ENCODE measurements around the gene SCFD2.

Gene SCFD2

DNA sequence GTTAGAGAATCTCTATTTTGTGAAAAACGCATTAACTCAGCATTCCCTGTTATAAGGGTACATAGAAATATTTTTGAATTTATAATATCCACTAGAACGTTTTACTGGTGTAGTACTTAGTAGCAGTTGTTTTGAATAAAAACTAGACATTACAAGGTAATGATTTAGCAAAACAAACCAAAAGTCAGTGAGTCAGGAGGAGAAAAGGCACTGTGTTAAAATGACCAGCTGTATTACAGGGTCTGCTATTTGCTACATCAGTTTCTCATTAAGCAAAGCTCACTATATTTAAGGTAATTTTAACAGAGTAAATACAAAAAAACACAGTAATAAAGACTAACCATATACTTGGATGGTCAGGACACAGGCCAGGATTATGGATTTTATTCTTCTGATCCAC, 351.0 kb downstream of the SCFD2 start:
- DNase-seq (ENCODE audit: extremely low spot score) = no peak
- POLR2A ChIA-PET = interaction anchor here (1.0 kb wide), 1 partner anchor 293 kb away, joined by 3 read pairs; no protein-coding TSS in a partner anchor
- TF ChIP-seq FOXA1 (IDR thresholded peaks at IDR 0.05) = no peak
- TF ChIP-seq, protein P1, sequence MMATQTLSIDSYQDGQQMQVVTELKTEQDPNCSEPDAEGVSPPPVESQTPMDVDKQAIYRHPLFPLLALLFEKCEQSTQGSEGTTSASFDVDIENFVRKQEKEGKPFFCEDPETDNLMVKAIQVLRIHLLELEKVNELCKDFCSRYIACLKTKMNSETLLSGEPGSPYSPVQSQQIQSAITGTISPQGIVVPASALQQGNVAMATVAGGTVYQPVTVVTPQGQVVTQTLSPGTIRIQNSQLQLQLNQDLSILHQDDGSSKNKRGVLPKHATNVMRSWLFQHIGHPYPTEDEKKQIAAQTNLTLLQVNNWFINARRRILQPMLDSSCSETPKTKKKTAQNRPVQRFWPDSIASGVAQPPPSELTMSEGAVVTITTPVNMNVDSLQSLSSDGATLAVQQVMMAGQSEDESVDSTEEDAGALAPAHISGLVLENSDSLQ (IDR thresholded peaks at IDR 0.05) = no peak
- no peak for TF ChIP-seq SP1 (IDR thresholded peaks at IDR 0.05)
- TF ChIP-seq FOXM1 (IDR thresholded peaks at IDR 0.05; ENCODE audit: borderline replicate concordance) = no peak
- no peak for TF ChIP-seq BHLHE40 (IDR thresholded peaks at IDR 0.05; ENCODE audit: borderline replicate concordance)
- no peak for TF ChIP-seq SUZ12 (IDR thresholded peaks at IDR 0.05)
- no peak for TF ChIP-seq ARNT (IDR thresholded peaks at IDR 0.05)
- TF ChIP-seq CTBP1 (IDR thresholded peaks at IDR 0.05; ENCODE audit: borderline replicate concordance) = no peak
- CTCF ChIA-PET = interaction anchor here (0.6 to 1.7 kb wide), 5 partner anchors 14 to 1219 kb away, joined by 3 to 8 read pairs (median 3); no protein-coding TSS in a partner anchor

DNA sequence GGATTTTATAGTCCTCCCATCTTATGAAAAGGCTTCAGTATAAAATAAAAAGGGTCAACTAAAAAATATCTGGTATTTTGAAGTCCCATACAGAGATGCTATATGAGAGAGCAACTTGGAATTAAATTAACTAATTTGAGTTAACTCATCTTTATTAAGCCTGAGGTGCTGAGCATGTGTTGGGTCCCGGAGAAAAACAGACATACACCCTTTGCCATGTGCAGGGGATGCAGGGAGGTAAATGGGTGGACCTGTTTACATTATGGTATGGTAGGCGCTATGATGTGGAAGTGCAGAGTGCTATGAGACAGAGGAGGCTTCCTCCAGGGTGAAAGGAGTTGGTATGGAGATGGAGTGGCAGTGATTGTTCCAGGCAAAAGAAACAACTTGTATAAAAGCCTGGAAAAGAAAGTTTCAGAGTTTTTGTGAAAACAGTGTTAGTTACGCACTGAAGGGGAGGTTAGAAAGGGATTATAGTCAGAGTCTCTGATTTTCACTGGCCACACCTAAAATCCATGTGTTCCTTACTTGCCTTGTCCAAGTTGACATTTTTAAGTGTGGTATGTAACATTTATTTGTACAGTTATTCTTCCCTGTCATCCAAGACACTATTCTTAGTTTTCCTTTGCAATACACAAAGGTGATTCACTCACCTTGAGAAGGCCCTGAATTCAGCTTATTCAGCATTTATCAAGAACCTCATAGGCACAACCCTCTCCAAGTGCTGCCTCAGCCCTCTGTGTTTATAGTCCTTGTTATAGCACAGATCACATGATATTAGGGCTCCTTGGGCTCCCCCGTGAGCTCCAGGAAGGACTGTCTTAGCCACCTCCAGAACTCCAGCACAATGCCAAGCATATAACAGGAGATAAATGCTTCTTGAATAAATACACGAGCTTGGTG, 351.7 kb downstream of the SCFD2 start:
- TF ChIP-seq NFRKB (IDR thresholded peaks at IDR 0.05) = no peak
- no peak for TF ChIP-seq HDGF (IDR thresholded peaks at IDR 0.05; ENCODE audit: borderline replicate concordance)
- TF ChIP-seq, protein P1 (IDR thresholded peaks at IDR 0.05) = no peak
- TF ChIP-seq TARDBP (IDR thresholded peaks at IDR 0.05) = no peak
- DNase-seq (ENCODE audit: extremely low spot score) = no peak
- POLR2A ChIA-PET = interaction anchor here (1.0 kb wide), 1 partner anchor 292 kb away, joined by 3 read pairs; no protein-coding TSS in a partner anchor
- CTCF ChIA-PET = interaction anchor here (0.6 to 1.2 kb wide), 3 partner anchors 732 to 1220 kb away, joined by 3 read pairs; no protein-coding TSS in a partner anchor

DNA sequence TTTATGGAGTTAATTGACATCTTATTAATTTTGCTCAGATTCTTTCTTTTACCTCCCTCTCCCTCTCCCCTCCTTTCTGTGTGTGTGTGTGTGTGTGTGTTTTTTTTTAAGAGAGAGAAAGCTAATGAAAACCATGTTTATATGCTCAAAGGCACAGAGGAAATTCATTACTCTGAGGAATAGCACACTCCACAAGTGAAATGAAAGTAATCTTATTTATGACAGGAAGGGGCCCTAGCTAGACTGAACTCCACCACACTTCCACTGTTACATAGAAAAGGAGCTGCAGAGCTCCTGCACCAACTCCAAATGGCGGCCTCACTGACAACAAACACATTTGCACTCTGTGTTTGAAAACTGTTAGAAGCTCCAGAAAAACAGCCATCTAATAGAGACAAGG, 353.1 kb downstream of the SCFD2 start:
- ChIA-PET POLR2A (no interaction called here), CTCF (interaction anchor here (1.0 kb wide), 2 partner anchors 1220 to 1221 kb away, joined by 4 read pairs; no protein-coding TSS in a partner anchor)
- DNase-seq (ENCODE audit: extremely low spot score) = no peak
- TF ChIP-seq L3MBTL2 (conservative IDR thresholded peaks at IDR 0.05) = no peak
- no peak for TF ChIP-seq TARDBP (IDR thresholded peaks at IDR 0.05)
- no peak for TF ChIP-seq LEF1 (IDR thresholded peaks at IDR 0.05; ENCODE audit: borderline replicate concordance)
- no peak for TF ChIP-seq SP1 (IDR thresholded peaks at IDR 0.05)

DNA sequence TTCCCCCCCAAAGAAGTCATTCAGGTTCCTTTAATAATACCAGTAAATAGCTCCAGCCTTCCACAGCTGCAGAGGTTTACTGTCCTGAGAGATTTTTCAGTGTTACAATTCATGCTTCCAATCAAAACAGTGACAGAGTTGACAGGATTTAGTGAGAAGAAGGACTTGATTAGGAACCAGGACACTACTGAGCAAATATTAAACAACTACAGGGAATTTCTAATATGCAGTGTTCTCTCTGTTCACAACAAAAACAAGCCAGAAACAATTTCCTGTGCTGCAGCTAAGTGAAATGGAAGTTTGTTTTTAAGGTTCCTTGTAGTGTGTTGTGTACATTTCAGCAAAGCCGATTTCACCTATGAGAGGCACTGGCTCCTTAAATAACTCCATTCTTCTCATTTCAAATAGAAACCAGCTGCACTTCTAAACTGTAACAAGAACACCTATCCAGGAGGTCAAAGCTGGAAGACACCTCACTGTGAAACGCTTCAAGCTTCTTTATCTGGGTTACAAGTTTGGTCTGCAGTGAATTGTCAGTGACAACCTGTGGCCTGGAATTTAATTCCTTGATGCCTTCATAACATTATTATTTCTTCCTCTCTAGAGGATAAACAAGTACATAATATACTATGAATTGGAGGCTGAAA, 354.5 kb downstream of the SCFD2 start:
- TF ChIP-seq, protein P1 (IDR thresholded peaks at IDR 0.05) = no peak
- TF ChIP-seq NFRKB (IDR thresholded peaks at IDR 0.05) (no peak), ARNT (IDR thresholded peaks at IDR 0.05) (no peak), SP1 (IDR thresholded peaks at IDR 0.05) (no peak), L3MBTL2 (conservative IDR thresholded peaks at IDR 0.05) (no peak), TARDBP (IDR thresholded peaks at IDR 0.05) (no peak), FOXM1 (IDR thresholded peaks at IDR 0.05; ENCODE audit: borderline replicate concordance) (no peak), BHLHE40 (IDR thresholded peaks at IDR 0.05; ENCODE audit: borderline replicate concordance) (no peak), SUZ12 (IDR thresholded peaks at IDR 0.05) (no peak), ELF4 (IDR thresholded peaks at IDR 0.05) (no peak), FOXK2 (IDR thresholded peaks at IDR 0.05) (no peak), CTBP1 (IDR thresholded peaks at IDR 0.05; ENCODE audit: borderline replicate concordance) (no peak), ZNF384 (IDR thresholded peaks at IDR 0.05) (no peak), LEF1 (IDR thresholded peaks at IDR 0.05; ENCODE audit: borderline replicate concordance) (no peak), HDGF (IDR thresholded peaks at IDR 0.05; ENCODE audit: borderline replicate concordance) (no peak), FOXA1 (IDR thresholded peaks at IDR 0.05) (no peak)
- ChIA-PET POLR2A (no interaction called here), CTCF (interaction anchor here (0.7 kb wide), 1 partner anchor 906 kb away, joined by 3 read pairs; no protein-coding TSS in a partner anchor)
- no peak for DNase-seq (ENCODE audit: extremely low spot score)

DNA sequence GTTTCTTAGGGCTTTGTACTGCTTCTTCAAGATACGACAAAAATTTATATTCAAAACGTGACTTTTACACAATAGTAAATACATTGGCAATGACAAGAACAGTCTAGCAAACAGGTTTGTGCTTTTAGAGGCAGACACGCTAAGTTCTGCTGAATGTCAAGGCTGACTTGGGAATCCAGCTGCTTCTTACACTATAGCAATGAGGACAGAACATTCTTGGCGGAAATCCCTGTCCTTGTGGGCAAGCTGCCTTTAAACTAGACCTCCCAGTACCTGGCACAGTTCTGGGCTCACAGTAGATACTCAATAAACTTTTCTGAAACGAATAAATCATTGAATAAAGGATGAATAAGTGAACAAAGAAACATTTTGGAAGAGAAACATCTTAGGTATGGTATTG, 355.5 kb downstream of the SCFD2 start:
- DNase-seq (ENCODE audit: extremely low spot score) = no peak
- ChIA-PET CTCF (interaction anchor here (1.3 kb wide), 1 partner anchor 1223 kb away, joined by 8 read pairs; no protein-coding TSS in a partner anchor), POLR2A (no interaction called here)
- TF ChIP-seq ZNF384 (IDR thresholded peaks at IDR 0.05) = no peak
- no peak for TF ChIP-seq CTBP1 (IDR thresholded peaks at IDR 0.05; ENCODE audit: borderline replicate concordance)
- TF ChIP-seq LEF1 (IDR thresholded peaks at IDR 0.05; ENCODE audit: borderline replicate concordance) = no peak

DNA sequence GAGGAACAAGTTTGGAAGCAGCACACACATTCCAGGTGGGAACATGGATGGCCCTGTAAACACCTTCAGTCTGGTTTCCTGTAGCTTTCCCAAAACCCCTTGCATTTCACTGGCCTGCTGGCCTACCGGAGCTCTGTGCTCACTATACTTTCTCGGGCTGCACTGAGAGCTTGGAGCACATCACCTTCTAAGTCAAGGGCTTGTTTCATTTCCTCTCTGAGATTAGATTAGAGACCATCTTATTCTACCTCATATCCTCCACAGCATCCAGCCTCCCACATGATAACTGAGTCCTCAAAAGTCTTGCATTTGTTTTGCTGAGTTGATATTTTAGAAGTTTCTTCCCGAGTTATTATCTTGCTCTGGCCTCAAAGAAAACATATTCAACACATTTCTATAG, 356.0 kb downstream of the SCFD2 start:
- ChIA-PET CTCF (interaction anchor here (1.3 kb wide), 1 partner anchor 1224 kb away, joined by 8 read pairs; no protein-coding TSS in a partner anchor), POLR2A (no interaction called here)

More for the DNA sequence above, 356.0 kb downstream of the SCFD2 start:
- TF ChIP-seq ELF4 (IDR thresholded peaks at IDR 0.05) (no peak), CTBP1 (IDR thresholded peaks at IDR 0.05; ENCODE audit: borderline replicate concordance) (no peak), BHLHE40 (IDR thresholded peaks at IDR 0.05; ENCODE audit: borderline replicate concordance) (no peak), ARNT (IDR thresholded peaks at IDR 0.05) (no peak), ZNF384 (IDR thresholded peaks at IDR 0.05) (no peak), FOXA1 (IDR thresholded peaks at IDR 0.05) (no peak), HDGF (IDR thresholded peaks at IDR 0.05; ENCODE audit: borderline replicate concordance) (no peak), TARDBP (IDR thresholded peaks at IDR 0.05) (no peak), FOXK2 (IDR thresholded peaks at IDR 0.05) (no peak), SUZ12 (IDR thresholded peaks at IDR 0.05) (no peak), FOXM1 (IDR thresholded peaks at IDR 0.05; ENCODE audit: borderline replicate concordance) (no peak), SP1 (IDR thresholded peaks at IDR 0.05) (no peak), L3MBTL2 (conservative IDR thresholded peaks at IDR 0.05) (no peak), NFRKB (IDR thresholded peaks at IDR 0.05) (no peak), LEF1 (IDR thresholded peaks at IDR 0.05; ENCODE audit: borderline replicate concordance) (no peak)
- TF ChIP-seq, protein P1 (IDR thresholded peaks at IDR 0.05) = no peak
- DNase-seq (ENCODE audit: extremely low spot score) = no peak
